Testis (tissue), 2 donors: Measurements from ENCODE around the gene SPATA6L.

Source experiments
- POLR2A ChIP-seq: fragments of 450-650 bp; IDR thresholded peaks from one replicate; pipeline ENCODE4 v1.6.1; 2017; ENCODE audit warnings: antibody characterized with exemption, mild to moderate bottlenecking, moderate library complexity
- TF ChIP-seq, protein P1 (sequence below), 3 experiments: fragments of 450-650 bp in 2 of 3; fragments of 200-600 bp in 1 of 3; sonication (generic) in 1 of 3; IDR thresholded peaks; one replicate each; pipeline ENCODE4 v1.5.1; 2016 to 2019; ENCODE audit warnings: antibody characterized with exemption in 3 of 3, mild to moderate bottlenecking in 2 of 3, moderate library complexity in 1 of 3

GRCh38 chr9:4572184-4572826 lies 94.0 kb downstream of the SPATA6L start:
- TF ChIP-seq, protein P1, sequence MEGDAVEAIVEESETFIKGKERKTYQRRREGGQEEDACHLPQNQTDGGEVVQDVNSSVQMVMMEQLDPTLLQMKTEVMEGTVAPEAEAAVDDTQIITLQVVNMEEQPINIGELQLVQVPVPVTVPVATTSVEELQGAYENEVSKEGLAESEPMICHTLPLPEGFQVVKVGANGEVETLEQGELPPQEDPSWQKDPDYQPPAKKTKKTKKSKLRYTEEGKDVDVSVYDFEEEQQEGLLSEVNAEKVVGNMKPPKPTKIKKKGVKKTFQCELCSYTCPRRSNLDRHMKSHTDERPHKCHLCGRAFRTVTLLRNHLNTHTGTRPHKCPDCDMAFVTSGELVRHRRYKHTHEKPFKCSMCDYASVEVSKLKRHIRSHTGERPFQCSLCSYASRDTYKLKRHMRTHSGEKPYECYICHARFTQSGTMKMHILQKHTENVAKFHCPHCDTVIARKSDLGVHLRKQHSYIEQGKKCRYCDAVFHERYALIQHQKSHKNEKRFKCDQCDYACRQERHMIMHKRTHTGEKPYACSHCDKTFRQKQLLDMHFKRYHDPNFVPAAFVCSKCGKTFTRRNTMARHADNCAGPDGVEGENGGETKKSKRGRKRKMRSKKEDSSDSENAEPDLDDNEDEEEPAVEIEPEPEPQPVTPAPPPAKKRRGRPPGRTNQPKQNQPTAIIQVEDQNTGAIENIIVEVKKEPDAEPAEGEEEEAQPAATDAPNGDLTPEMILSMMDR (IDR thresholded peaks at IDR 0.05), result no peak
- TF ChIP-seq POLR2A, result no peak
